H9 (cell line): ENCODE measurements around the gene KCNIP3. TPM values are rescaled to one million over a fixed set of nuclear protein-coding genes. Genes with fewer than 3 reads are reported as not detected.

Source experiments
- DNase-seq: peaks from one replicate; pipeline ENCODE4 v3.0.0-alpha.2; 2017
- H2AFZ ChIP-seq: one replicate; pipeline ENCODE4 v1.6.1; 2013; ENCODE audit warnings: mild to moderate bottlenecking, low read length, control low read depth, moderate library complexity
- H2AK5ac ChIP-seq: 2 replicates; pipeline ENCODE4 v1.6.1; 2013; ENCODE audit warnings: low read length, control low read depth, mixed read lengths; ENCODE audit not compliant: insufficient read length
- H2BK120ac ChIP-seq: one replicate; pipeline ENCODE4 v1.6.1; 2013; ENCODE audit warnings: low read depth, mild to moderate bottlenecking, low read length, control low read depth, inconsistent platforms; ENCODE audit not compliant: poor library complexity, severe bottlenecking
- H2BK12ac ChIP-seq: 2 replicates; pipeline ENCODE4 v1.6.1; 2013; ENCODE audit warnings: low read length, control low read depth, mixed read lengths, low read depth; ENCODE audit not compliant: insufficient read length
- H2BK15ac ChIP-seq: 2 replicates; pipeline ENCODE4 v1.6.1; 2013; ENCODE audit warnings: low read depth, low read length, control low read depth
- H2BK20ac ChIP-seq: one replicate; pipeline ENCODE4 v1.6.1; 2013; ENCODE audit warnings: low read depth, mild to moderate bottlenecking, low read length, control low read depth, inconsistent platforms; ENCODE audit not compliant: poor library complexity, severe bottlenecking
- H2BK5ac ChIP-seq: 2 replicates; pipeline ENCODE4 v1.6.1; 2013; ENCODE audit warnings: low read length, control low read depth, mixed read lengths; ENCODE audit not compliant: insufficient read length
- H3K14ac ChIP-seq: 2 replicates; pipeline ENCODE4 v1.6.1; 2013; ENCODE audit warnings: low read length, control low read depth; ENCODE audit not compliant: insufficient read depth
- H3K18ac ChIP-seq: 2 replicates; pipeline ENCODE4 v1.6.1; 2013; ENCODE audit warnings: low read depth, mild to moderate bottlenecking, mixed read lengths, low read length, control low read depth; ENCODE audit not compliant: insufficient read length
- H3K23ac ChIP-seq: 2 replicates; pipeline ENCODE4 v1.6.1; 2013; ENCODE audit warnings: low read length, control low read depth, mixed read lengths, low read depth; ENCODE audit not compliant: insufficient read length
- H3K23me2 ChIP-seq: 2 replicates; pipeline ENCODE4 v1.6.1; 2013; ENCODE audit warnings: low read depth, mild to moderate bottlenecking, mixed read lengths, low read length, control low read depth; ENCODE audit not compliant: insufficient read length, poor library complexity, severe bottlenecking
- H3K27ac ChIP-seq: 2 replicates; pipeline ENCODE4 v1.5.1; 2013; ENCODE audit warnings: low read length, control low read depth, mixed read lengths, low read depth; ENCODE audit not compliant: insufficient read length
- H3K27me3 ChIP-seq: 2 replicates; pipeline ENCODE4 v1.6.1; 2013; ENCODE audit warnings: low read length, control low read depth, inconsistent platforms; ENCODE audit not compliant: insufficient read depth
- H3K4ac ChIP-seq: 2 replicates; pipeline ENCODE4 v1.6.1; 2013; ENCODE audit warnings: low read depth, mild to moderate bottlenecking, control low read depth, inconsistent platforms, low read length, moderate library complexity
- H3K4me1 ChIP-seq: 2 replicates; pipeline ENCODE4 v1.6.1; 2013; ENCODE audit warnings: low read length, control low read depth, inconsistent platforms; ENCODE audit not compliant: insufficient read depth
- H3K4me2 ChIP-seq: 2 replicates; pipeline ENCODE4 v1.6.1; 2013; ENCODE audit warnings: low read length, control low read depth, mixed read lengths; ENCODE audit not compliant: insufficient read length, insufficient read depth
- H3K56ac ChIP-seq: 2 replicates; pipeline ENCODE4 v1.6.1; 2013; ENCODE audit warnings: low read depth, mild to moderate bottlenecking, mixed read lengths, low read length, control low read depth; ENCODE audit not compliant: insufficient read length
- H3K79me1 ChIP-seq: 2 replicates; pipeline ENCODE4 v1.6.1; 2013; ENCODE audit warnings: low read depth, mild to moderate bottlenecking, moderate library complexity, low read length, control low read depth, inconsistent platforms; ENCODE audit not compliant: insufficient read depth, poor library complexity, severe bottlenecking
- H3K79me2 ChIP-seq: 2 replicates; pipeline ENCODE4 v1.6.1; 2013; ENCODE audit warnings: low read length, control low read depth, inconsistent platforms; ENCODE audit not compliant: insufficient read depth
- H3K9ac ChIP-seq: 2 replicates; pipeline ENCODE4 v1.6.1; 2013; ENCODE audit warnings: low read length, control low read depth, mixed read lengths; ENCODE audit not compliant: insufficient read length; ENCODE audit errors: extremely low read depth
- H3K9me3 ChIP-seq: one replicate; pipeline ENCODE4 v1.6.1; 2013; ENCODE audit warnings: low read depth, low read length, inconsistent platforms; ENCODE audit not compliant: control insufficient read depth
- H3T11ph ChIP-seq: one replicate; pipeline ENCODE4 v1.6.1; 2013; ENCODE audit warnings: mild to moderate bottlenecking, low read length, control low read depth, inconsistent platforms
- H4K20me1 ChIP-seq: one replicate; pipeline ENCODE4 v1.6.1; 2013; ENCODE audit not compliant: control insufficient read depth, insufficient read length, insufficient read depth
- H4K5ac ChIP-seq: 2 replicates; pipeline ENCODE4 v1.6.1; 2013; ENCODE audit warnings: low read depth, mild to moderate bottlenecking, mixed read lengths, low read length, control low read depth; ENCODE audit not compliant: insufficient read length
- H4K8ac ChIP-seq: replicated peaks from 2 replicates; pipeline ENCODE4 v1.6.1; 2013; ENCODE audit warnings: low read length, control low read depth, mixed read lengths, low read depth; ENCODE audit not compliant: insufficient read length
- H4K91ac ChIP-seq: 2 replicates; pipeline ENCODE4 v1.6.1; 2013; ENCODE audit warnings: low read depth, mild to moderate bottlenecking, moderate library complexity, mixed read lengths, low read length, control low read depth; ENCODE audit not compliant: insufficient read length
- H3K27ac Mint-ChIP-seq, 3 experiments: 2 replicates in 2 of 3; 3 replicates in 1 of 3; pipeline ENCODE4 v1.8.0; 2020 to 2021; ENCODE audit warnings: mixed read lengths in 3 of 3, mild to moderate bottlenecking in 1 of 3, moderate library complexity in 1 of 3
- H3K27me3 Mint-ChIP-seq: 2 replicates; pipeline ENCODE4 v1.8.0; 2021; ENCODE audit warnings: low read depth, mild to moderate bottlenecking, moderate library complexity, mixed read lengths
- H3K36me3 Mint-ChIP-seq, 3 experiments: 2 replicates in 2 of 3; 3 replicates in 1 of 3; pipeline ENCODE4 v1.8.0; 2020 to 2021; ENCODE audit warnings: low read depth in 3 of 3, mixed read lengths in 3 of 3; ENCODE audit not compliant: insufficient read depth in 1 of 3
- H3K4me1 Mint-ChIP-seq, 2 experiments: 2 replicates each; pipeline ENCODE4 v1.8.0; 2020; ENCODE audit warnings: mixed read lengths in 2 of 2
- H3K4me3 Mint-ChIP-seq, 2 experiments: 2 replicates in 1 of 2; 3 replicates in 1 of 2; pipeline ENCODE4 v1.8.0; 2020 to 2021; ENCODE audit warnings: mild to moderate bottlenecking in 2 of 2, mixed read lengths in 2 of 2, moderate library complexity in 1 of 2
- H3K9me3 Mint-ChIP-seq, 2 experiments: 2 replicates in 1 of 2; 3 replicates in 1 of 2; pipeline ENCODE4 v1.8.0; 2020; ENCODE audit warnings: mild to moderate bottlenecking in 2 of 2, mixed read lengths in 2 of 2, moderate library complexity in 1 of 2
- CTCF ChIP-seq: fragments of 200-600 bp; sonication (generic); conservative IDR thresholded peaks from 3 replicates; pipeline ENCODE4 v1.8.0; 2021; ENCODE audit warnings: antibody characterized with exemption, mild to moderate bottlenecking
- WGBS: extraction: QIAGEN DNeasy Blood & Tissue Kit; methylation state at CpG from one replicate; pipeline ENCODE4 v1.1.7; 2013; ENCODE audit warnings: missing lambda C conversion rate, low lambda C conversion rate, mixed read lengths; ENCODE audit not compliant: insufficient read length; ENCODE audit errors: extremely low coverage; 5-methylcytosine and 5-hydroxymethylcytosine counted together
- total RNA-seq: library from RNA; stranded (reverse); gene quantifications from 2 replicates; pipeline ENCODE4 v1.2.1, GENCODE V29; 2021

The KCNIP3 gene
- total RNA-seq, 1 experiment from 2014 or later: 1.5 TPM

GRCh38 chr2:95266781-95267430 is 30.2 kb upstream of the KCNIP3 start:
- WGBS: no CpG with 5 or more reads among the region's 10 CpGs
- H3K79me1 ChIP-seq: no peaks in the 10 kb centered on the region
- H3K4me3 Mint-ChIP-seq: no peak overlapping the region
- H2BK5ac ChIP-seq: no peak overlapping the region
- no peak overlapping the region for H3T11ph ChIP-seq
- H3K4ac ChIP-seq: no peak overlapping the region
- no peaks in the 10 kb centered on the region; the same call in none of the 2 replicates for H3K27me3 Mint-ChIP-seq
- no peak overlapping the region for H3K27ac Mint-ChIP-seq
- H3K4me1 Mint-ChIP-seq: peaks cover 0 to under 1% of the 10 kb centered on the region in 2 experiments; a peak in 2 of 4 replicates
- H3K14ac ChIP-seq: no peak overlapping the region; the same call in 1 of the 2 replicates
- no peaks in the 10 kb centered on the region for H3K79me2 ChIP-seq
- H3K23ac ChIP-seq: no peak overlapping the region
- no peak overlapping the region for H2BK120ac ChIP-seq
- DNase-seq: peak; percentile 15
- H3K27me3 ChIP-seq: no peaks in the 10 kb centered on the region
- no peaks in the 10 kb centered on the region for H3K23me2 ChIP-seq
- no peak overlapping the region for H4K8ac ChIP-seq
- TF ChIP-seq CTCF: no peak
- H3K27ac ChIP-seq: no peak overlapping the region
- H3K4me1 ChIP-seq: no peaks in the 10 kb centered on the region
- H2AK5ac ChIP-seq: no peak overlapping the region
- H2BK12ac ChIP-seq: no peak overlapping the region
- H3K18ac ChIP-seq: no peak overlapping the region
- no peak overlapping the region for H3K56ac ChIP-seq
- peaks cover 0 to 6% of the 10 kb centered on the region in 2 experiments; a peak in 2 of 5 replicates for H3K9me3 Mint-ChIP-seq
- H3K9ac ChIP-seq: no peak overlapping the region
- no peak overlapping the region for H2AFZ ChIP-seq
- no peak overlapping the region for H3K4me2 ChIP-seq
- H3K36me3 Mint-ChIP-seq: no peaks in the 10 kb centered on the region
- no peak overlapping the region for H4K5ac ChIP-seq
- no peak overlapping the region for H2BK15ac ChIP-seq
- H2BK20ac ChIP-seq: no peak overlapping the region
- H3K9me3 ChIP-seq: no peaks in the 10 kb centered on the region
- H4K20me1 ChIP-seq: no peaks in the 10 kb centered on the region
- H4K91ac ChIP-seq: no peak overlapping the region
